Measurements from ENCODE around the gene ETS1.
A peak's percentile ranks its signal among the peaks of the same experiment; 100 is the strongest.

ETS1 gene

DNA sequence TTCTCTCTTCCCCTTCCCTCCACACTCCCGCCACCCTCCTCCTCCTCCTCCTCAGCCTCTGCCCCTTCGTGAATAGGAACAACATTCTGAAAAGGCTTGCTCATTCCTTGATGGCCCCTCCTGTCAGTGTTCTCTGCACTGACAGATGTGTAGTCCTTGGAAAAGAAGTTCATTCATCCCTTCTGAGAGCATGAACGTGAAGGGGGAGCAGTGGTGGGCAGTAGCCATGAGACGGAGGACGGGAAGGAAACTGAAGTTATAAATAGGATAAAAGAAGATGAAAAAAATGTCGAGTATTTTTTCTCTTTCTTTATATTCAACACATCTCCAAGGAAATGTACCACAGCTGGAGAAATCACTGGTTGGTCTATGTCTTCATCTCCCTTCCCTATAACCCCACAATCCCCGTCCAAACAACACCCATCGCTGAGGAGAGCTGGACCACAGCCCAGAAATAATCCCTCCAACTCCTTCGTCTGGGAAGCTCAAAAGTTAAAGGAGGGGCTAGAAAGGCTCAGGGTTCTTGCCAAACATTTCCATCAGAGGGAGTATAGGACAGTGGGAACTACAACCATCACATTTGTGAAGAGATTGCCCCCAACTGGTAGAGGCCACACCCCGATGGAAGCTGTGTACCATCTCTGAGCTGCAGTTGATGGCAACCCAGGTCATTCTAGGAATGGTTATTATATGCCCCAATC is 33.5 kb downstream of the ETS1 start:
- TF ChIP-seq POLR2AphosphoS5 (IDR thresholded peaks at IDR 0.05; ENCODE audit: low read depth, low read length), result no peak; the same call in none of the 2 replicates
- TF ChIP-seq SIN3A (IDR thresholded peaks at IDR 0.05; ENCODE audit: borderline replicate concordance, insufficient read depth, low read length), result peak; percentile 66; the same call in 1 of the 2 replicates
- TF ChIP-seq FOXP2 (optimal IDR thresholded peaks at IDR 0.05; ENCODE audit: borderline replicate concordance, extremely low read depth, extremely low read length, insufficient read depth), result peak; percentile 13
- TF ChIP-seq TAF1 (IDR thresholded peaks at IDR 0.05; ENCODE audit: borderline replicate concordance, insufficient read depth, low read length), result peak; percentile 43; the same call in 1 of the 2 replicates
- TF ChIP-seq, protein P1, sequence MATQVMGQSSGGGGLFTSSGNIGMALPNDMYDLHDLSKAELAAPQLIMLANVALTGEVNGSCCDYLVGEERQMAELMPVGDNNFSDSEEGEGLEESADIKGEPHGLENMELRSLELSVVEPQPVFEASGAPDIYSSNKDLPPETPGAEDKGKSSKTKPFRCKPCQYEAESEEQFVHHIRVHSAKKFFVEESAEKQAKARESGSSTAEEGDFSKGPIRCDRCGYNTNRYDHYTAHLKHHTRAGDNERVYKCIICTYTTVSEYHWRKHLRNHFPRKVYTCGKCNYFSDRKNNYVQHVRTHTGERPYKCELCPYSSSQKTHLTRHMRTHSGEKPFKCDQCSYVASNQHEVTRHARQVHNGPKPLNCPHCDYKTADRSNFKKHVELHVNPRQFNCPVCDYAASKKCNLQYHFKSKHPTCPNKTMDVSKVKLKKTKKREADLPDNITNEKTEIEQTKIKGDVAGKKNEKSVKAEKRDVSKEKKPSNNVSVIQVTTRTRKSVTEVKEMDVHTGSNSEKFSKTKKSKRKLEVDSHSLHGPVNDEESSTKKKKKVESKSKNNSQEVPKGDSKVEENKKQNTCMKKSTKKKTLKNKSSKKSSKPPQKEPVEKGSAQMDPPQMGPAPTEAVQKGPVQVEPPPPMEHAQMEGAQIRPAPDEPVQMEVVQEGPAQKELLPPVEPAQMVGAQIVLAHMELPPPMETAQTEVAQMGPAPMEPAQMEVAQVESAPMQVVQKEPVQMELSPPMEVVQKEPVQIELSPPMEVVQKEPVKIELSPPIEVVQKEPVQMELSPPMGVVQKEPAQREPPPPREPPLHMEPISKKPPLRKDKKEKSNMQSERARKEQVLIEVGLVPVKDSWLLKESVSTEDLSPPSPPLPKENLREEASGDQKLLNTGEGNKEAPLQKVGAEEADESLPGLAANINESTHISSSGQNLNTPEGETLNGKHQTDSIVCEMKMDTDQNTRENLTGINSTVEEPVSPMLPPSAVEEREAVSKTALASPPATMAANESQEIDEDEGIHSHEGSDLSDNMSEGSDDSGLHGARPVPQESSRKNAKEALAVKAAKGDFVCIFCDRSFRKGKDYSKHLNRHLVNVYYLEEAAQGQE (IDR thresholded peaks at IDR 0.05; ENCODE audit: insufficient read depth in 1 of 2, low read depth in 2 of 2, low read length in 2 of 2), result peak in 1 of 2 experiments; percentile 63; a peak in 1 of 4 replicates

DNA sequence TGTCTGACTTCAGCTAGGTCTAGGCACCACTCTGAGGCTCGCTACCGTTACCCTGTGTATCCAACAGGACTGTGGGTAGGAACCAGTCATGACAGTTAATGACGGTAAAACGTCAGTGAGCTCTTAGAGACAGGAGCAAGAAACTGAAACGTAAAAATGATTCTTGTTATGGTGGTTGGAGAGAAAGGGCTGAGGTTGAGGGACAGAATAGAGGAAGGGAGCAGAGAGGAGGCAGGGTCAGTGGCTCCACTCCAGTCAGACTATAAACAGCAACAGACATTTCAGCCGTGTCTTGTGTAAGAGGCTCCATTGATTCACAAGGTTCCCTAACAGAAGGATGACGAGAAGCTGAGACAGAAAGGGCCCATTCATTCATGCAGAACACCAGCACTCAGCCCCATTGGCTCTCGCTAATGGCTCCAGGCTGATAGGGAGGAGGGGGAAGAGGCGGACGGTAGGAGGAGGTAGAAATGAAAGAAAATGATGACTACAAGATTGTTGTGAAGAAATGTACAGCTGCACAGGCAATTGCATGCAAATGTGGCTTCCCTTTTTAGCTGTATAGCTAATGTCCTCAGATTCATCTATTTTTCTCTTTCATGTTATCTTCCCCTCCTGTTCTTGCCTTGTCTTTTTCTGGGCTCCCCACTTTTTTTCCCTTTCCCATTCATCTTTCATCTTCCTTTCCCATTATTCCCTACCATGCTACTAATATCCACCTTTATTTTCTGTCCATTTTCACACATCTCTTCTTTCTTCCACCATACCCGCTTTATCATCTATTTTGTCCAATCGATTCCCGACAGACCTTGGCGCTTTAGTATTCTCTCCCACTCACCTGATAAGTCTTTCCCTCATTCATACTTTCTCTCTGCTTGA is 34.3 kb downstream of the ETS1 start:
- peak; percentile 68 for TF ChIP-seq FOXP2 (optimal IDR thresholded peaks at IDR 0.05; ENCODE audit: borderline replicate concordance, extremely low read depth, extremely low read length, insufficient read depth)
- TF ChIP-seq TAF1 (IDR thresholded peaks at IDR 0.05; ENCODE audit: borderline replicate concordance, insufficient read depth, low read length), result no peak; the same call in 1 of the 2 replicates
- TF ChIP-seq, protein P1 (IDR thresholded peaks at IDR 0.05; ENCODE audit: insufficient read depth in 1 of 2, low read depth in 2 of 2, low read length in 2 of 2), result no peak; a peak in 1 of 4 replicates
- TF ChIP-seq POLR2AphosphoS5 (IDR thresholded peaks at IDR 0.05; ENCODE audit: low read depth, low read length), result peak; percentile 81
- peak; percentile 96 for TF ChIP-seq SIN3A (IDR thresholded peaks at IDR 0.05; ENCODE audit: borderline replicate concordance, insufficient read depth, low read length)

DNA sequence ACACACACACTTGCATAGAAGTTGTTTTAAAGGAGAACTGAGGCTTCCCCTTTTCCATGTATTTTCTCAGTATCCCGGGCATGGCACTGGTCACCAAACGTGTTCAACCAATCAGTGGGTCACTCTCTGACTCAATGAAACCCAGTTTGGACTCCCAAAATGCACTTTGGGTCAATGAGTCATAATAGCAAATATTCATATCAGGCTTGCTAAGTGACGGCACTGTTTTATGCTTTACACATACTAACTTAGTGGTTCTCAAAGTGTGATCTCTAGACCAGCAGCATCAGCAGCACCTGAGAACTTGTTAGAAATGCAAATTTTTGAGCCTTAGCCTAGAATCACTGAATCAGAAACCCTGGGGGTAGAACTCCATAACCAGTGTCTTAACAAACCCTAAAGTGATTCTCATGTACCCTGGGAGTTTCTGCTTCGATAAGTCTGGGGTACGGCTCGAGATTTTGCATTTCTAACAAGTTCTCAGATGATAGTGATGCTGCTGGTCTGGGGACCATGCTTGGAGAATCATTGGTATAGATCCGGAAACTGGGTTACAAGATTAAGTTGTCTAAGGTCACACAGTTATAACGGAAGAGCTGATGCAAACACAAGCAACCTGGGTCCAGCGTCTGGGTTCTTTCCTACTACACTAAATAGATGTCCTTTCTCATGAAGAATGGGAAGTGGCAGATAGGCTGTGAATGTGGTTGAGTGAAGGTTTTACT is 35.6 kb downstream of the ETS1 start:
- TF ChIP-seq POLR2AphosphoS5 (IDR thresholded peaks at IDR 0.05; ENCODE audit: low read depth, low read length) (peak; percentile 62; the same call in 1 of the 2 replicates), TAF1 (IDR thresholded peaks at IDR 0.05; ENCODE audit: borderline replicate concordance, insufficient read depth, low read length) (peak; percentile 57; the same call in 1 of the 2 replicates), SIN3A (IDR thresholded peaks at IDR 0.05; ENCODE audit: borderline replicate concordance, insufficient read depth, low read length) (no peak; the same call in 1 of the 2 replicates)

DNA sequence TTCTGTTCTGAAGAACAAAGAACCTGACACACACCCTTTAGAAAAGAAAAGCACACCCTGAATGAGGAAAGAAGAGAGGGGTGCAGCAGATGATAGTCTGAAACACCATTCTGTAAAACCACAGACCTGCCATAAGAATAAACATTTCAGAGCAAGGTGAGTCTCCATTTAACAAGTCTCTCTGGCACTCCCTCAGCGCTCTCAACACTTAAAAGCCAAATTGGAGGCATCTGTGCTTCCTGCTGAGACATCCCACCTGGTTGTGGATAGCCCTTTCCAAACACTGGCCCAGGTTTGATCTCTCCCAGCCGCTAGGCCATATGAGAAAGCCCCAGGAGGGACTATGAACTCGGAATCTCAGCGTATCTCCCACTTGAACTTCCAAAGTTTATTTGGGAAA is 36.3 kb downstream of the ETS1 start:
- TF ChIP-seq, protein P1 (IDR thresholded peaks at IDR 0.05; ENCODE audit: insufficient read depth in 1 of 2, low read depth in 2 of 2, low read length in 2 of 2), result no peak
- TF ChIP-seq SIN3A (IDR thresholded peaks at IDR 0.05; ENCODE audit: borderline replicate concordance, insufficient read depth, low read length), result no peak
- no peak for TF ChIP-seq POLR2AphosphoS5 (IDR thresholded peaks at IDR 0.05; ENCODE audit: low read depth, low read length)
- no peak for TF ChIP-seq FOXP2 (optimal IDR thresholded peaks at IDR 0.05; ENCODE audit: borderline replicate concordance, extremely low read depth, extremely low read length, insufficient read depth)
- no peak for TF ChIP-seq TAF1 (IDR thresholded peaks at IDR 0.05; ENCODE audit: borderline replicate concordance, insufficient read depth, low read length)
